ENCODE results near the gene OSBPL10. TPM values are rescaled to one million over a fixed set of nuclear protein-coding genes. Genes with fewer than 3 reads are reported as not detected.

The OSBPL10 gene
- total and polyA plus RNA-seq, 2 donors (not counting 1 experiment from before 2014, with no cell fraction given) = 88.5 to 310 TPM

DNA sequence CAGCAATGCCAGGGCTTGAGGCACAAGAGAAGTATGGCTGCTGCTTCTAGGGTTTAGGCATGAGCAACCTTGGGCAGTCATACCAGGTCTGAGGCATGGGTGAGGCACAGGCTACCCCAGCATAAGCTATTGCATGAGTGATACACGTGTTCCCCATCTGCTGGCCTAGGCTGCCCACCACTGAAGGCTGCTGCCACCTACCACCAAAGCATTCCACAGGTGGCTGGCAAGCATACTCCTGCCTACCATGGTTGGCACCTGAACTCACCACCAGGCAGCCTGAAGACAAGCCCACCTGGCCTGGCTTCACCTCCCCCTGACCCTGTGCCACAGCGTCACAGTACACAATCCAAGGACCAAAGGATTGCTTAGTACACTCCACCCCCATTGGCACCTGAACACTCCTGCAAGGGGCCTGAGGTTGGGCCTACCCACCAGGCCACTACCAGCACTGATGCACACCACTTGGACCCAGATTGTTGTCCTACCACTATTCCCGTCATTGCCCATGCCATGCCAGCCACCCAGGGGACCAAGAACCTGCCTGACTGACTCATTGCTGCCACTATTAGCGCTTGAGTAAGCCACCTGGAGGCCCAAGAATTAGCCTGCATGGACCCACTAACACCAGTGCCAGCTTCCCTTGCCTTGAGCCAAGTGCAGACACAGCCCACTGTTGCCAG is 332.6 kb downstream of the OSBPL10 start:
- peak; percentile 16 for DNase-seq
- Histone ChIP-seq H3K4me2 (replicated peaks; ENCODE audit: low read depth, low read length, poor library complexity, severe bottlenecking) (no peak overlapping the region), H3K4me3 (ENCODE audit: control extremely low read depth in 1 of 5, extremely low read depth in 1 of 5, insufficient read depth in 1 of 5, low read depth in 2 of 5, low read length in 4 of 5) (no peak overlapping the region), H3K9me3 (ENCODE audit: control extremely low read depth in 1 of 3, control insufficient read depth in 2 of 3, insufficient read depth in 1 of 3, low read length in 2 of 3) (peaks cover 11 to 40% (median 24%) of the 10 kb centered on the region in 3 donors), H4K20me1 (ENCODE audit: control insufficient read depth, insufficient read depth, low read length, poor library complexity, severe bottlenecking) (no peaks in the 10 kb centered on the region), H3K79me2 (ENCODE audit: control insufficient read depth, insufficient read depth, low read length) (no peaks in the 10 kb centered on the region), H3K9ac (ENCODE audit: low read length) (no peak overlapping the region), H2AFZ (ENCODE audit: insufficient read depth, low read depth, low read length, poor library complexity, severe bottlenecking) (no peak overlapping the region), H3K27ac (ENCODE audit: low read length in 2 of 2) (no peak overlapping the region), H3K36me3 (replicated peaks in 1 of 2; ENCODE audit: control extremely low read depth in 1 of 2, control insufficient read depth in 1 of 2, extremely low read depth in 1 of 2, insufficient read depth in 2 of 2, low read length in 1 of 2) (peaks cover 0 to 6% of the 10 kb centered on the region in 2 experiments), H3K4me1 (ENCODE audit: control insufficient read depth in 2 of 2, insufficient read depth in 2 of 2, low read length in 2 of 2) (no peaks in the 10 kb centered on the region), H3K27me3 (replicated peaks in 1 of 4; ENCODE audit: control extremely low read depth in 1 of 4, control insufficient read depth in 3 of 4, insufficient read depth in 4 of 4, low read length in 3 of 4) (no peaks in the 10 kb centered on the region)
- Mint-ChIP-seq H3K4me3 (no peak overlapping the region), H3K27ac (no peak overlapping the region), H3K27me3 (no peaks in the 10 kb centered on the region), H3K9me3 (ENCODE audit: insufficient read depth) (peaks cover 15% of the 10 kb centered on the region), H3K4me1 (no peaks in the 10 kb centered on the region)
- intact Hi-C loops (cut with micrococcal nuclease) = no loop called here
- ATAC-seq (ENCODE audit: low read depth) = no peak
- 100% methylated on average over 4 of the region's 4 CpGs for WGBS (ENCODE audit: insufficient coverage)
- POLR2A ChIA-PET = no interaction called here
- TF ChIP-seq EZH2 (IDR thresholded peaks at IDR 0.05; ENCODE audit: borderline replicate concordance, insufficient read depth, low read depth, low read length, poor library complexity, severe bottlenecking) (no peak), CTCF (IDR thresholded peaks at IDR 0.05) (no peak)
- CTCF ChIA-PET = no interaction called here

DNA sequence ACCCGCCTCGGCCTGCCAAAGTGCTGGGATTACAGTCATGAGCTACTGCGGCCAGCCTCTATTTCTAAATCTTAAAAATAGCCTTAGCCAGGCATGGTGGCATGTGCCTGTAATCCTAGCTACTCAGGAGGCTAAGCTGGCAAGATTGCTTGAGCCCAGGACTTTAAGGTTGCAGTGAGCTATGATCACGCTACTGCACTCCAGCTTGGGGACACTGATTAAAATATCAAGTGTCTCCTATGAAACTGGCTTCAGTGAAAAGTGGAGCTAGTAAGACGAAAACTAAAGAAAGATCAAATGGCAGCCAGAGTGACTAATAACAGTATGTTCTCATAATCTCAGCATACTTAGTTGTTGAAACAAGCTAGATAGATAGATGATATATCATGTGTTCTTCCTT is 335.8 kb downstream of the OSBPL10 start:
- ChIA-PET CTCF (no interaction called here), POLR2A (no interaction called here)
- H3K4me3 Mint-ChIP-seq = no peak overlapping the region
- DNase-seq = no peak
- no peaks in the 10 kb centered on the region for H3K27me3 Mint-ChIP-seq
- Histone ChIP-seq H3K27me3 (replicated peaks in 1 of 4; ENCODE audit: control extremely low read depth in 1 of 4, control insufficient read depth in 3 of 4, insufficient read depth in 4 of 4, low read length in 3 of 4) (no peaks in the 10 kb centered on the region), H3K9ac (ENCODE audit: low read length) (no peak overlapping the region), H3K36me3 (replicated peaks in 1 of 2; ENCODE audit: control extremely low read depth in 1 of 2, control insufficient read depth in 1 of 2, extremely low read depth in 1 of 2, insufficient read depth in 2 of 2, low read length in 1 of 2) (peaks cover 0 to 4% of the 10 kb centered on the region in 2 experiments), H3K79me2 (ENCODE audit: control insufficient read depth, insufficient read depth, low read length) (no peaks in the 10 kb centered on the region), H3K4me2 (replicated peaks; ENCODE audit: low read depth, low read length, poor library complexity, severe bottlenecking) (no peak overlapping the region), H4K20me1 (ENCODE audit: control insufficient read depth, insufficient read depth, low read length, poor library complexity, severe bottlenecking) (no peaks in the 10 kb centered on the region), H3K9me3 (ENCODE audit: control extremely low read depth in 1 of 3, control insufficient read depth in 2 of 3, insufficient read depth in 1 of 3, low read length in 2 of 3) (peaks cover 1 to 18% (median 12%) of the 10 kb centered on the region in 3 donors), H3K4me3 (ENCODE audit: control extremely low read depth in 1 of 5, extremely low read depth in 1 of 5, insufficient read depth in 1 of 5, low read depth in 2 of 5, low read length in 4 of 5) (no peak overlapping the region), H2AFZ (ENCODE audit: insufficient read depth, low read depth, low read length, poor library complexity, severe bottlenecking) (no peak overlapping the region), H3K27ac (ENCODE audit: low read length in 2 of 2) (no peak overlapping the region), H3K4me1 (ENCODE audit: control insufficient read depth in 2 of 2, insufficient read depth in 2 of 2, low read length in 2 of 2) (no peaks in the 10 kb centered on the region)
- H3K27ac Mint-ChIP-seq = no peak overlapping the region
- WGBS (ENCODE audit: insufficient coverage) = 93% methylated on average over 3 of the region's 5 CpGs
- peaks cover 4% of the 10 kb centered on the region for H3K9me3 Mint-ChIP-seq (ENCODE audit: insufficient read depth)
- ATAC-seq (ENCODE audit: low read depth) = no peak
- no peaks in the 10 kb centered on the region for H3K4me1 Mint-ChIP-seq
- intact Hi-C loops (cut with micrococcal nuclease) = no loop called here
- TF ChIP-seq CTCF (IDR thresholded peaks at IDR 0.05) (no peak), EZH2 (IDR thresholded peaks at IDR 0.05; ENCODE audit: borderline replicate concordance, insufficient read depth, low read depth, low read length, poor library complexity, severe bottlenecking) (no peak)

Data from B cell (primary cell).